ENCODE data around the gene PPP3CA.

Gene PPP3CA

DNA sequence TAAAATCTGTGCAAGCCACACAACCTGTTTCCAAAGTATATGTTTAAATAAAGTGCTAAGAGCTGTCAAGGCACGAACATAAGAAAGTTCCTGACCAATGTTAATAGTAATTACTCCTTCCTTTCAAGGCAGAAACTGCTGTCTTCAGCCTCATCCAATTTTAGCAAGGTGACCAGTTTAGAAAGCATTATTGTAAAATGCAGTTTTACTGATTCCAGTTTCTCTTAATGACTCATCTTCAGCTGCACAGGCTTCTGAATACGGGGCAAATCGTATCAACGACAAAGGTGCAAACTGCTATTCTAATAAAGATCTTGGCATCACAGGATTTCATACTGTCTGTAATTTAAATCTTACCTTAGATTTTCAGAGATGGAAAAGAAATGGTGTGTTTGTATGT is 87.5 kb downstream of the PPP3CA start:
- DNase-seq: peak in 1 of 2 donors; percentile 11
- H2BK12ac ChIP-seq (ENCODE audit: low read length): no peak overlapping the region
- H4K91ac ChIP-seq (ENCODE audit: low read depth, low read length): no peak overlapping the region
- H3K27me3 ChIP-seq (ENCODE audit: insufficient read depth, low read length): no peaks in the 10 kb centered on the region
- H2BK120ac ChIP-seq (ENCODE audit: insufficient read depth, low read length, poor library complexity): no peak overlapping the region
- no peak overlapping the region for H3K4ac ChIP-seq (ENCODE audit: low read depth, low read length)
- no peak overlapping the region for H2AFZ ChIP-seq (ENCODE audit: insufficient read depth, low read length, poor library complexity)
- H3K23ac ChIP-seq (ENCODE audit: low read length): no peak overlapping the region
- H3K9me3 ChIP-seq (ENCODE audit: insufficient read depth, low read depth, low read length): no peaks in the 10 kb centered on the region
- H3K36me3 ChIP-seq (ENCODE audit: control insufficient read depth in 1 of 2, insufficient read depth in 2 of 2, low read length in 2 of 2): no peaks in the 10 kb centered on the region
- no peaks in the 10 kb centered on the region for H3K4me1 ChIP-seq (ENCODE audit: control insufficient read depth in 1 of 2, insufficient read depth in 2 of 2, low read length in 2 of 2)
- WGBS (ENCODE audit: extremely low coverage, insufficient coverage, insufficient read length): no CpG with 5 or more reads among the region's 4 CpGs
- H3K18ac ChIP-seq (ENCODE audit: low read length): no peak overlapping the region
- no peaks in the 10 kb centered on the region for H3K79me1 ChIP-seq (ENCODE audit: low read length)
- H2AK5ac ChIP-seq (ENCODE audit: low read length): no peak overlapping the region
- no peak overlapping the region for H4K12ac ChIP-seq (ENCODE audit: low read depth, low read length)
- H3K4me3 ChIP-seq (ENCODE audit: low read depth, low read length): no peak overlapping the region
- no peak overlapping the region for H3K27ac ChIP-seq (ENCODE audit: low read depth, low read length)
- H4K8ac ChIP-seq (ENCODE audit: low read depth, low read length): no peak overlapping the region
- H3K4me2 ChIP-seq (ENCODE audit: low read length): no peak overlapping the region
- no peak overlapping the region for H3K14ac ChIP-seq (ENCODE audit: low read length)
- H2BK5ac ChIP-seq (ENCODE audit: low read depth, low read length, poor library complexity): no peak overlapping the region
- H3K9ac ChIP-seq (ENCODE audit: low read length): no peak overlapping the region
- no peaks in the 10 kb centered on the region for H3K79me2 ChIP-seq (ENCODE audit: control insufficient read depth, insufficient read depth, low read length, poor library complexity)

DNA sequence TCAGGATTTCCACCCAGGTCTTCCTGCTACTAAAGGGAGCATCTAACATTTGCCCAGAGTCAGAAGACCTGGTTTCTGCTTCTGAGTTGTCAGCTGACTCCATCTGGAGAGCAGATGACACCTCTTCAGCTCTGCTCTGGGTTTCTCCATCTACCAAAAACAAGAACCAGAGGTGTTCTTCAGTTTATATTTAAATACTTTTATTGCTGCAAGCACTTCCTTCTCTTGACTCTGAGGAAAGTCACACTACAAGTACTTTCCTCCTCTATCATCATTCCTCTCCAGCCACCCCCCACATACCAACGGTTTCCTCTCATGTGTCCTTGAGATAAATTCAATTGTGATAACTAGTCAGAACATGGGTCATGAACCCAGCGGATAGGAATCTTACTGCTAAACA is 88.4 kb downstream of the PPP3CA start:
- no CpG with 5 or more reads among the region's 2 CpGs for WGBS (ENCODE audit: extremely low coverage, insufficient coverage, insufficient read length)
- H2BK5ac ChIP-seq (ENCODE audit: low read depth, low read length, poor library complexity): no peak overlapping the region

DNA sequence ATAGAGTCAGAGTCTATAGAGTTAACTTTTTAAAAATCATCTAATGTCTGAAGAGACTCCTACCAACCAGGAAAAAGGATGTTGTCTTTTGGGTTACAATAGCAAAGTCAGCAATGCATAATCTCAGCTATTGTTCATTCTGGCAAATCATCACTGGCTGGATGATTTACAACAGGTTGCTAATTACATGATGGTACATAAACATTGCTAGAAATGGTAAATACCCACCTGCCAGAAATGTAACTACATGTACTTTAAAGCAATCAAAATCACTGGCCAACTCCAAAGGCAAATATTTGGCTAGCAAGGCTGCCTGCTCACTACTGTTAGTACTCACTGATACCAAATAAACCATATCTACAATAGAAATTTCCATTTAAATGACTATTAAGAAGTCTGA is 91.1 kb downstream of the PPP3CA start:
- Histone ChIP-seq H3K27me3 (ENCODE audit: insufficient read depth, low read length) (no peaks in the 10 kb centered on the region), H3K14ac (ENCODE audit: low read length) (no peak overlapping the region), H3K4me3 (ENCODE audit: low read depth, low read length) (no peak overlapping the region), H2AFZ (ENCODE audit: insufficient read depth, low read length, poor library complexity) (no peak overlapping the region), H2BK120ac (ENCODE audit: insufficient read depth, low read length, poor library complexity) (no peak overlapping the region), H3K4me2 (ENCODE audit: low read length) (no peak overlapping the region), H3K9me3 (ENCODE audit: insufficient read depth, low read depth, low read length) (no peaks in the 10 kb centered on the region), H4K91ac (ENCODE audit: low read depth, low read length) (no peak overlapping the region), H3K79me1 (ENCODE audit: low read length) (no peaks in the 10 kb centered on the region), H3K23ac (ENCODE audit: low read length) (no peak overlapping the region), H3K79me2 (ENCODE audit: control insufficient read depth, insufficient read depth, low read length, poor library complexity) (no peaks in the 10 kb centered on the region), H3K4me1 (ENCODE audit: control insufficient read depth in 1 of 2, insufficient read depth in 2 of 2, low read length in 2 of 2) (no peaks in the 10 kb centered on the region), H2BK5ac (ENCODE audit: low read depth, low read length, poor library complexity) (no peak overlapping the region), H3K27ac (ENCODE audit: low read depth, low read length) (no peak overlapping the region), H4K12ac (ENCODE audit: low read depth, low read length) (no peak overlapping the region), H3K36me3 (ENCODE audit: control insufficient read depth in 1 of 2, insufficient read depth in 2 of 2, low read length in 2 of 2) (no peaks in the 10 kb centered on the region), H3K9ac (ENCODE audit: low read length) (no peak overlapping the region), H3K4ac (ENCODE audit: low read depth, low read length) (no peak overlapping the region), H4K8ac (ENCODE audit: low read depth, low read length) (no peak overlapping the region), H2AK5ac (ENCODE audit: low read length) (no peak overlapping the region), H3K18ac (ENCODE audit: low read length) (no peak overlapping the region), H2BK12ac (ENCODE audit: low read length) (no peak overlapping the region)
- no peak for DNase-seq

More for the DNA sequence above, 88.4 kb downstream of the PPP3CA start:
- Histone ChIP-seq H2BK12ac (ENCODE audit: low read length) (no peak overlapping the region), H3K9me3 (ENCODE audit: insufficient read depth, low read depth, low read length) (no peaks in the 10 kb centered on the region), H3K18ac (ENCODE audit: low read length) (no peak overlapping the region), H3K79me2 (ENCODE audit: control insufficient read depth, insufficient read depth, low read length, poor library complexity) (no peaks in the 10 kb centered on the region), H2AFZ (ENCODE audit: insufficient read depth, low read length, poor library complexity) (no peak overlapping the region), H3K4ac (ENCODE audit: low read depth, low read length) (no peak overlapping the region), H3K4me2 (ENCODE audit: low read length) (no peak overlapping the region), H3K27ac (ENCODE audit: low read depth, low read length) (no peak overlapping the region), H4K12ac (ENCODE audit: low read depth, low read length) (no peak overlapping the region), H3K4me1 (ENCODE audit: control insufficient read depth in 1 of 2, insufficient read depth in 2 of 2, low read length in 2 of 2) (no peaks in the 10 kb centered on the region), H2AK5ac (ENCODE audit: low read length) (no peak overlapping the region), H3K23ac (ENCODE audit: low read length) (no peak overlapping the region), H3K14ac (ENCODE audit: low read length) (no peak overlapping the region), H4K91ac (ENCODE audit: low read depth, low read length) (no peak overlapping the region), H2BK120ac (ENCODE audit: insufficient read depth, low read length, poor library complexity) (no peak overlapping the region), H3K79me1 (ENCODE audit: low read length) (no peaks in the 10 kb centered on the region), H3K27me3 (ENCODE audit: insufficient read depth, low read length) (no peaks in the 10 kb centered on the region), H3K9ac (ENCODE audit: low read length) (no peak overlapping the region), H3K36me3 (ENCODE audit: control insufficient read depth in 1 of 2, insufficient read depth in 2 of 2, low read length in 2 of 2) (no peaks in the 10 kb centered on the region), H3K4me3 (ENCODE audit: low read depth, low read length) (no peak overlapping the region), H4K8ac (ENCODE audit: low read depth, low read length) (no peak overlapping the region)
- no peak for DNase-seq

DNA sequence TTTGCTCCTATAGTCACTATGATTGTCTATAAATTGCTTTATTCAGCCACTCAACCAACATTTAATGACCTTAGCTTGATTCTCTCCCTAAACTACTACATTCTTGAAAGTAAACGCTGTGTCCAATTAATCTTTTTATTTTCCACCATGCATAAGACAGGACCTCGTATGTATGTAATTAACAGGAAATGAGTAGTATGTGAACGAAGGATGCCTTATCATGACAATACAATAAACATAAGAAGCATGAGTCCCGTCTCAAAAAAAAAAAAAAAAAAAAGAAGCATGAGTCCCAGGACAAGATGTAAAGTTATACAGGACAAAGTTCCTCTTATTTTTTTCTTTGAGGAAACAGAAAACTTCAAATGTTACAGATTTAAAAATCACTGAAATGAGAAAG is 92.5 kb downstream of the PPP3CA start:
- no peaks in the 10 kb centered on the region for H3K79me1 ChIP-seq (ENCODE audit: low read length)
- H3K23ac ChIP-seq (ENCODE audit: low read length): no peak overlapping the region
- H3K4me1 ChIP-seq (ENCODE audit: control insufficient read depth in 1 of 2, insufficient read depth in 2 of 2, low read length in 2 of 2): no peaks in the 10 kb centered on the region
- H2AFZ ChIP-seq (ENCODE audit: insufficient read depth, low read length, poor library complexity): no peak overlapping the region
- H3K79me2 ChIP-seq (ENCODE audit: control insufficient read depth, insufficient read depth, low read length, poor library complexity): no peaks in the 10 kb centered on the region
- H2AK5ac ChIP-seq (ENCODE audit: low read length): no peak overlapping the region
- H3K4me3 ChIP-seq (ENCODE audit: low read depth, low read length): no peak overlapping the region
- H3K36me3 ChIP-seq (ENCODE audit: control insufficient read depth in 1 of 2, insufficient read depth in 2 of 2, low read length in 2 of 2): no peaks in the 10 kb centered on the region
- DNase-seq: no peak
- no peak overlapping the region for H2BK120ac ChIP-seq (ENCODE audit: insufficient read depth, low read length, poor library complexity)
- H2BK12ac ChIP-seq (ENCODE audit: low read length): no peak overlapping the region
- no peak overlapping the region for H3K4ac ChIP-seq (ENCODE audit: low read depth, low read length)
- H3K14ac ChIP-seq (ENCODE audit: low read length): no peak overlapping the region
- WGBS (ENCODE audit: extremely low coverage, insufficient coverage, insufficient read length): no CpG with 5 or more reads among the region's 4 CpGs
- H3K18ac ChIP-seq (ENCODE audit: low read length): no peak overlapping the region
- H3K4me2 ChIP-seq (ENCODE audit: low read length): no peak overlapping the region
- no peaks in the 10 kb centered on the region for H3K27me3 ChIP-seq (ENCODE audit: insufficient read depth, low read length)
- H3K9me3 ChIP-seq (ENCODE audit: insufficient read depth, low read depth, low read length): no peaks in the 10 kb centered on the region
- no peak overlapping the region for H3K9ac ChIP-seq (ENCODE audit: low read length)
- no peak overlapping the region for H4K91ac ChIP-seq (ENCODE audit: low read depth, low read length)
- H3K27ac ChIP-seq (ENCODE audit: low read depth, low read length): no peak overlapping the region
- no peak overlapping the region for H4K8ac ChIP-seq (ENCODE audit: low read depth, low read length)
- no peak overlapping the region for H2BK5ac ChIP-seq (ENCODE audit: low read depth, low read length, poor library complexity)
- H4K12ac ChIP-seq (ENCODE audit: low read depth, low read length): no peak overlapping the region
